22Rv1 (cell line): ENCODE data around the gene CFAP97.

ENCODE experiments used
- ZFX ChIP-seq: fragments of 450-650 bp; IDR thresholded peaks from 2 replicates; pipeline ENCODE4 v1.6.1; 2017; ENCODE audit warnings: antibody characterized with exemption, borderline replicate concordance
- TF ChIP-seq, protein P1 (sequence below): fragments of 450-650 bp; IDR thresholded peaks from 2 replicates; pipeline ENCODE4 v1.5.1; 2017; ENCODE audit warnings: mild to moderate bottlenecking

DNA sequence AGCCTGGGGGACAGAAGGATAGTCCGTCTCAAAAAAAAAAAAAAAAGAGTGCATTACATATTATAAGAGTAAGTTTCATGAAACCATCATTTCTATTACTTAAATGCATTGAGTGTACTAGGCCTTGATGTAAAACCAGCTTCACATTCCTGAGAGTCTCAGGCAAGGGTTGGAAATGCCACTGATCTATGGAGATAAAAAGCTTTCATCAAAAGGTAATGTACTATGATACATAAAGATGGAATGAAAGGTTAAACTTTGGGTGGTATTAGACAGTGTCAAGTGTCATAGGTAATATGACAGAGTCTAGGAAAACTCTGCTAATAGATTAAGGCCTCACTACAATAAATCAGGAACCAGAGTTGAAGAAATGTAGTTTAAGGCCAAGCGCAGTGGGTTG lies 7.4 kb downstream of the CFAP97 start:
- TF ChIP-seq ZFX, result no peak
- TF ChIP-seq, protein P1, sequence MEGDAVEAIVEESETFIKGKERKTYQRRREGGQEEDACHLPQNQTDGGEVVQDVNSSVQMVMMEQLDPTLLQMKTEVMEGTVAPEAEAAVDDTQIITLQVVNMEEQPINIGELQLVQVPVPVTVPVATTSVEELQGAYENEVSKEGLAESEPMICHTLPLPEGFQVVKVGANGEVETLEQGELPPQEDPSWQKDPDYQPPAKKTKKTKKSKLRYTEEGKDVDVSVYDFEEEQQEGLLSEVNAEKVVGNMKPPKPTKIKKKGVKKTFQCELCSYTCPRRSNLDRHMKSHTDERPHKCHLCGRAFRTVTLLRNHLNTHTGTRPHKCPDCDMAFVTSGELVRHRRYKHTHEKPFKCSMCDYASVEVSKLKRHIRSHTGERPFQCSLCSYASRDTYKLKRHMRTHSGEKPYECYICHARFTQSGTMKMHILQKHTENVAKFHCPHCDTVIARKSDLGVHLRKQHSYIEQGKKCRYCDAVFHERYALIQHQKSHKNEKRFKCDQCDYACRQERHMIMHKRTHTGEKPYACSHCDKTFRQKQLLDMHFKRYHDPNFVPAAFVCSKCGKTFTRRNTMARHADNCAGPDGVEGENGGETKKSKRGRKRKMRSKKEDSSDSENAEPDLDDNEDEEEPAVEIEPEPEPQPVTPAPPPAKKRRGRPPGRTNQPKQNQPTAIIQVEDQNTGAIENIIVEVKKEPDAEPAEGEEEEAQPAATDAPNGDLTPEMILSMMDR, result no peak
